ENCODE results near the gene BRI3.
"Not testable (repeated sequence)": the region's sequence is repeated elsewhere in the genome, so short reads cannot be mapped to it uniquely, and the experiment has no call there.

The BRI3 gene

GRCh38 chr7:98314469-98314868 lies 33.0 kb downstream of the BRI3 start:
- Histone ChIP-seq H3K9me3 (ENCODE audit: control extremely low read depth in 1 of 5, control insufficient read depth in 4 of 5, insufficient read depth in 2 of 5, low read depth in 1 of 5, low read length in 4 of 5) (no peaks in the 10 kb centered on the region), H3K27me3 (replicated peaks in 2 of 5; ENCODE audit: control insufficient read depth in 4 of 5, insufficient read depth in 5 of 5, low read length in 4 of 5) (no peaks in the 10 kb centered on the region), H3K36me3 (ENCODE audit: control insufficient read depth in 4 of 4, insufficient read depth in 4 of 4, low read length in 3 of 4) (no peaks in the 10 kb centered on the region), H3K27ac (ENCODE audit: insufficient read depth in 1 of 2, low read depth in 1 of 2, low read length in 2 of 2, poor library complexity in 1 of 2, severe bottlenecking in 2 of 2) (no peak overlapping the region), H3K4me3 (ENCODE audit: control insufficient read depth in 1 of 7, extremely low read depth in 1 of 7, insufficient read depth in 4 of 7, low read depth in 2 of 7, low read length in 6 of 7) (no peak overlapping the region), H3K4me1 (ENCODE audit: control extremely low read depth in 1 of 4, control insufficient read depth in 4 of 4, insufficient read depth in 4 of 4, low read length in 3 of 4) (no peaks in the 10 kb centered on the region)
- ChIA-PET CTCF (interaction anchor here (0.6 kb wide), 1 partner anchor 168 kb away, joined by 3 read pairs; no protein-coding TSS in a partner anchor), POLR2A (no interaction called here)
- peak in 2 of 3 donors; percentile 9 to 28 for DNase-seq
- WGBS (ENCODE audit: insufficient coverage), result 88% methylated on average over 9 of the region's 11 CpGs

DNA sequence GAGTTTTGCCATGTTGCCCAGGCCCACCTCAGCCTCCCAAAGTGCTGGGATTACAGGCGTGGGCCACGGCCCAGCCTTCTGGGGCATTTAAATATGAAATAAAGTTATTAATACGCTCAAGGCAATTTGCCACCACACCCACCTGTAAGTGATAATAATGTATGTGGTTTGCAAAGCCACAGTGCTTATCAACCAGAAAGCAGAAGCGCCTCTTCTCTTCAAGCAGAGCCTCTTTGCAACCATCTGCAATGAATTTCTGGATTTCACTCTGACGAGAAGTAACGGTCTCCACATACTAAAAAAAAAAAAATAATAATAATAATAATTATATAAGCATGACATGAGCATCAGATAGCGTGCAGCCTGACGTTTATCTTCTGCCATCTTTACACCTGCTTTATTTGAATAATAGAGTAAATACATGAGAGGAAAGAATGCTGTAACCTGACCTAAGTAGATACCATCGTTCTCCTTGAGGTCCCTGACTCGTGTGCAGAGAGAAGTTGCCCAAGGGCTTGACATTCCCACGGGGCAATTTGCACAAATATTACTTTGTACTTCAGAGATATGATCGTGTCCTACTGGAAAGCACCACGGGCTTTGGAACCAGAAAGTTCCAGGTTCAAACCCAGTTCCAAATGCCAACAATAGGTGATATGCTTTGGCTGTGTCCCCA lies 34.0 kb downstream of the BRI3 start:
- 86% methylated on average over 4 of the region's 13 CpGs for WGBS (ENCODE audit: insufficient coverage)
- no peaks in the 10 kb centered on the region for H3K27me3 ChIP-seq (replicated peaks in 2 of 5; ENCODE audit: control insufficient read depth in 4 of 5, insufficient read depth in 5 of 5, low read length in 4 of 5)
- CTCF ChIA-PET, result interaction anchor here (0.6 kb wide), 1 partner anchor 167 kb away, joined by 3 read pairs; no protein-coding TSS in a partner anchor
- no peak overlapping the region for H3K4me3 ChIP-seq (ENCODE audit: control insufficient read depth in 1 of 7, extremely low read depth in 1 of 7, insufficient read depth in 4 of 7, low read depth in 2 of 7, low read length in 6 of 7)
- H3K9me3 ChIP-seq (ENCODE audit: control extremely low read depth in 1 of 5, control insufficient read depth in 4 of 5, insufficient read depth in 2 of 5, low read depth in 1 of 5, low read length in 4 of 5), result no peaks in the 10 kb centered on the region
- no peaks in the 10 kb centered on the region for H3K4me1 ChIP-seq (ENCODE audit: control extremely low read depth in 1 of 4, control insufficient read depth in 4 of 4, insufficient read depth in 4 of 4, low read length in 3 of 4)
- POLR2A ChIA-PET, result no interaction called here
- DNase-seq, result peak; percentile 27 to 76 (median 56)
- no peak overlapping the region for H3K27ac ChIP-seq (ENCODE audit: insufficient read depth in 1 of 2, low read depth in 1 of 2, low read length in 2 of 2, poor library complexity in 1 of 2, severe bottlenecking in 2 of 2)
- no peaks in the 10 kb centered on the region for H3K36me3 ChIP-seq (ENCODE audit: control insufficient read depth in 4 of 4, insufficient read depth in 4 of 4, low read length in 3 of 4)

DNA sequence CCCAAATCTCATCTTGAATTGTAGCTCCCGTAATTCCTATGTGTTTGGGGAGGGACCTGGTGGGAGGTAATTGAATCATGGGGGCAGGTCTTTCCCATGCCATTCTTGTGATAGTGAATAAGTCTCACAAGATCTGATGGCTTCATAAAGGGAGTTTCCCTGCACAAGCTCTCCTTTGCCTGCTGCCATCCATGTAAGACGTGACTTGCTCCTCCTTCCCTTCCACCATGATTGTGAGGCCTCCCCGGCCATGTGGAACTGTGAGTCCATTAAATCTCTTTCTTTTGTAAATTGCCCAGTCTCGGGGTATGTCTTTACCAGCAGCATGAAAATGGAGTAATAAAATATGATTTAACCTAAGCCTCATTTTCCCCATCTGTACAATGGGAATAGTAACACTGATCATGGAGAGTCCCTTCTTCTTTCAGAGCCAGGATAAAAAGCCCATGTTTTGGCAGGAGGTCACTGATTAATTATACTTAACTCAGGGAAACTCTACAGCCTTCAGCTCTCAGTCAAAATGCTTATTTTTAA lies 34.6 kb downstream of the BRI3 start:
- H3K4me1 ChIP-seq (ENCODE audit: control extremely low read depth in 1 of 4, control insufficient read depth in 4 of 4, insufficient read depth in 4 of 4, low read length in 3 of 4); POLR2A ChIA-PET; H3K9me3 ChIP-seq (ENCODE audit: control extremely low read depth in 1 of 5, control insufficient read depth in 4 of 5, insufficient read depth in 2 of 5, low read depth in 1 of 5, low read length in 4 of 5); H3K4me3 ChIP-seq (ENCODE audit: control insufficient read depth in 1 of 7, extremely low read depth in 1 of 7, insufficient read depth in 4 of 7, low read depth in 2 of 7, low read length in 6 of 7); H3K27ac ChIP-seq (ENCODE audit: insufficient read depth in 1 of 2, low read depth in 1 of 2, low read length in 2 of 2, poor library complexity in 1 of 2, severe bottlenecking in 2 of 2); H3K36me3 ChIP-seq (ENCODE audit: control insufficient read depth in 4 of 4, insufficient read depth in 4 of 4, low read length in 3 of 4); H3K27me3 ChIP-seq (replicated peaks in 2 of 5; ENCODE audit: control insufficient read depth in 4 of 5, insufficient read depth in 5 of 5, low read length in 4 of 5); CTCF ChIA-PET; DNase-seq: not testable (repeated sequence)
- 92% methylated on average over 2 of the region's 4 CpGs for WGBS (ENCODE audit: insufficient coverage)

GRCh38 chr7:98317366-98318040 lies 36.0 kb downstream of the BRI3 start:
- no peak for DNase-seq
- peaks cover 0 to 6% (median 2%) of the 10 kb centered on the region in 5 experiments for H3K27me3 ChIP-seq (replicated peaks in 2 of 5; ENCODE audit: control insufficient read depth in 4 of 5, insufficient read depth in 5 of 5, low read length in 4 of 5)
- POLR2A ChIA-PET, result no interaction called here
- no peak overlapping the region for H3K4me3 ChIP-seq (ENCODE audit: control insufficient read depth in 1 of 7, extremely low read depth in 1 of 7, insufficient read depth in 4 of 7, low read depth in 2 of 7, low read length in 6 of 7)
- no peaks in the 10 kb centered on the region for H3K36me3 ChIP-seq (ENCODE audit: control insufficient read depth in 4 of 4, insufficient read depth in 4 of 4, low read length in 3 of 4)
- H3K27ac ChIP-seq (ENCODE audit: insufficient read depth in 1 of 2, low read depth in 1 of 2, low read length in 2 of 2, poor library complexity in 1 of 2, severe bottlenecking in 2 of 2), result no peak overlapping the region
- WGBS (ENCODE audit: insufficient coverage), result 98% methylated on average over 10 of the region's 14 CpGs
- no peaks in the 10 kb centered on the region for H3K4me1 ChIP-seq (ENCODE audit: control extremely low read depth in 1 of 4, control insufficient read depth in 4 of 4, insufficient read depth in 4 of 4, low read length in 3 of 4)
- CTCF ChIA-PET, result no interaction called here
- H3K9me3 ChIP-seq (ENCODE audit: control extremely low read depth in 1 of 5, control insufficient read depth in 4 of 5, insufficient read depth in 2 of 5, low read depth in 1 of 5, low read length in 4 of 5), result no peaks in the 10 kb centered on the region

GRCh38 chr7:98319176-98319575 lies 37.7 kb downstream of the BRI3 start:
- ChIA-PET CTCF (no interaction called here), POLR2A (no interaction called here)
- H3K27ac ChIP-seq (ENCODE audit: insufficient read depth in 1 of 2, low read depth in 1 of 2, low read length in 2 of 2, poor library complexity in 1 of 2, severe bottlenecking in 2 of 2), result no peak overlapping the region
- no peaks in the 10 kb centered on the region for H3K4me1 ChIP-seq (ENCODE audit: control extremely low read depth in 1 of 4, control insufficient read depth in 4 of 4, insufficient read depth in 4 of 4, low read length in 3 of 4)
- H3K4me3 ChIP-seq (ENCODE audit: control insufficient read depth in 1 of 7, extremely low read depth in 1 of 7, insufficient read depth in 4 of 7, low read depth in 2 of 7, low read length in 6 of 7), result no peak overlapping the region
- WGBS (ENCODE audit: insufficient coverage), result 98% methylated on average over 8 of the region's 9 CpGs
- H3K27me3 ChIP-seq (replicated peaks in 2 of 5; ENCODE audit: control insufficient read depth in 4 of 5, insufficient read depth in 5 of 5, low read length in 4 of 5), result peaks cover under 1 to 17% (median 12%) of the 10 kb centered on the region in 5 experiments
- no peak for DNase-seq
- H3K9me3 ChIP-seq (ENCODE audit: control extremely low read depth in 1 of 5, control insufficient read depth in 4 of 5, insufficient read depth in 2 of 5, low read depth in 1 of 5, low read length in 4 of 5), result no peaks in the 10 kb centered on the region
- H3K36me3 ChIP-seq (ENCODE audit: control insufficient read depth in 4 of 4, insufficient read depth in 4 of 4, low read length in 3 of 4), result no peaks in the 10 kb centered on the region

DNA sequence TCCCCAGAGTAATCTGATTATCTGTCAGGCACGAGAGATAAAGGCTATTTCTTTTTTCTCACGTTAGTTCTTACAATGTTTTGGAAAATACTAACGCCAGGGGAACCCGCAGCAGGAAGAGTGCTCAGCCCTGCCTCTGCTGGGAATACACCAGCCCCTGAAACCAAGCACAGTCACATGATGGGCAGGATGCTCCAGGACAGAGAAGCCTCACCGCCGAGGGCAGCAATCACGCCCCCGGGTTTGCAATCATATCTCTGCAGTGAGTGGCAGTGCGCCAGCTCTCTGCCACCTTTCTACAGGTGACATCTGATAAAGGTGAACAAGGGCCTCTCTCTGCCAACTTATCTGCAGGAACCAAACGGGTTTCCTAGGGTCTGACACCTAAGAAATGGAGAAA lies 39.8 kb downstream of the BRI3 start:
- Histone ChIP-seq H3K4me1 (ENCODE audit: control extremely low read depth in 1 of 4, control insufficient read depth in 4 of 4, insufficient read depth in 4 of 4, low read length in 3 of 4) (no peaks in the 10 kb centered on the region), H3K4me3 (ENCODE audit: control insufficient read depth in 1 of 7, extremely low read depth in 1 of 7, insufficient read depth in 4 of 7, low read depth in 2 of 7, low read length in 6 of 7) (no peak overlapping the region), H3K9me3 (ENCODE audit: control extremely low read depth in 1 of 5, control insufficient read depth in 4 of 5, insufficient read depth in 2 of 5, low read depth in 1 of 5, low read length in 4 of 5) (no peaks in the 10 kb centered on the region), H3K27me3 (replicated peaks in 2 of 5; ENCODE audit: control insufficient read depth in 4 of 5, insufficient read depth in 5 of 5, low read length in 4 of 5) (peaks cover 4 to 17% (median 12%) of the 10 kb centered on the region in 5 experiments), H3K27ac (ENCODE audit: insufficient read depth in 1 of 2, low read depth in 1 of 2, low read length in 2 of 2, poor library complexity in 1 of 2, severe bottlenecking in 2 of 2) (no peak overlapping the region), H3K36me3 (ENCODE audit: control insufficient read depth in 4 of 4, insufficient read depth in 4 of 4, low read length in 3 of 4) (no peaks in the 10 kb centered on the region)
- 94% methylated on average over 10 of the region's 10 CpGs for WGBS (ENCODE audit: insufficient coverage)
- CTCF ChIA-PET, result interaction anchor here (0.6 kb wide), 1 partner anchor 101 kb away, joined by 3 read pairs; no protein-coding TSS in a partner anchor
- DNase-seq, result no peak
- POLR2A ChIA-PET, result no interaction called here

All from common myeloid progenitor, CD34-positive (primary cell).